HG02870 (cell line): ENCODE results near the gene MAEA.
"Not testable (repeated sequence)": the region's sequence is repeated elsewhere in the genome, so short reads cannot be mapped to it uniquely, and the experiment has no call there.

Source experiments
- ATAC-seq: cut with Tn5 transposase; IDR thresholded peaks from one replicate; pipeline ENCODE4 v1.9.1; 2021; ENCODE audit warnings: mild to moderate bottlenecking, moderate library complexity; ENCODE audit not compliant: unreplicated experiment

Gene MAEA

GRCh38 chr4:1318488-1319213, 29.0 kb downstream of the MAEA start:
- ATAC-seq: no peak

GRCh38 chr4:1321486-1321885, 31.8 kb downstream of the MAEA start:
- ATAC-seq: no peak

GRCh38 chr4:1321946-1322650, 32.4 kb downstream of the MAEA start:
- ATAC-seq: no peak

- ATAC-seq: no peak
These were observed 33.6 kb downstream of the MAEA start for GRCh38 chr4:1323280-1323634.

GRCh38 chr4:1323635-1324442, 34.1 kb downstream of the MAEA start:
- ATAC-seq: no peak

GRCh38 chr4:1324443-1325175, 34.9 kb downstream of the MAEA start:
- not testable (repeated sequence) for ATAC-seq

- no peak for ATAC-seq
These were observed 35.4 kb downstream of the MAEA start for GRCh38 chr4:1325176-1325480.

- no peak for ATAC-seq
These were observed 36.3 kb downstream of the MAEA start for GRCh38 chr4:1325681-1326635.

GRCh38 chr4:1326751-1327525, 37.2 kb downstream of the MAEA start:
- ATAC-seq: no peak

GRCh38 chr4:1327526-1328266, 38.0 kb downstream of the MAEA start:
- no peak for ATAC-seq

GRCh38 chr4:1328267-1329155, 38.8 kb downstream of the MAEA start:
- no peak for ATAC-seq

- no peak for ATAC-seq
These were observed 40.0 kb downstream of the MAEA start for GRCh38 chr4:1329408-1330371.

GRCh38 chr4:1330761-1331590, 41.3 kb downstream of the MAEA start:
- ATAC-seq: no peak

- no peak for ATAC-seq
These were observed 42.1 kb downstream of the MAEA start for GRCh38 chr4:1331591-1332353.

- no peak for ATAC-seq
These were observed 43.0 kb downstream of the MAEA start for GRCh38 chr4:1332686-1333085.
